HG02763 (cell line): ENCODE results near the gene PON2.

Experiments
- ATAC-seq: cut with Tn5 transposase; IDR thresholded peaks from one replicate; pipeline ENCODE4 v1.9.1; 2021; ENCODE audit warnings: mild to moderate bottlenecking, moderate library complexity; ENCODE audit not compliant: unreplicated experiment

The PON2 gene

DNA sequence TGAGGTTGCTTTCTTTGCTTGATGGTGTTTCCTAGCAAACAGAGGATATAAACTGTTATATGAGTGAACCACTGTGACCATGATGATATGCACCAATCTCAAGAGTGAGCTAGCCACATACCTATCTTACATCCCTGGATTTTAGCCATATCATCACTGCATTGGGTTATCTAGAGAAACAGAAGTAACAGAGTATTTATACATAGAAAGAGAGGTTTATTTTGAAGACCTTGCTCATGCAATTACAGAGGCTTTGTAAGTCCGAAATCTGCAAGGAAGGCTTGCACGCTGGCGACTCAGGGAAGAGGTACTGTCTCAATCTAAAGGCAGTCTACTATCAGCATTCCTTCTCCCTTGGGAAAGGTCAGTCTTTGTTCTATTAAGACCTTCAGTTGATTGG lies 11.8 kb upstream of the PON2 start:
- no peak for ATAC-seq

DNA sequence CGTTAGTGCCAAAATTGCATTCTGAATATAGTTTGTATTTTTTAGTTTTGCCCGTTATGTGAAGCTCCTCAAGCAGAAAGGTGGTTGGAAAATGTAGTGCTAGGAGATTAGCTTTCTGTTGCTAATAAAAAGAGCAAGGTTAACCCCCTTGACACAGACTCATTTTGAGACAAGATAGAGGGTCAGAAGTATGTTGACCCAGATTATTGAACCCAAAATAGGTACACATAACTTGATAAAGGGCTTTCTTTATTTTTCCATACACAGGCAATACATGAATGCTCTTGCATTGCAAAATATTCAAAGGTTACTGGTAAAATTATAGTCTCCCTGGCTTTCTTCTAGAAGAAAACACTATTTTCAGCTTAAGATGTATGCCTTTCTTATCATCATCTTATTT lies 10.0 kb upstream of the PON2 start:
- ATAC-seq = no peak

DNA sequence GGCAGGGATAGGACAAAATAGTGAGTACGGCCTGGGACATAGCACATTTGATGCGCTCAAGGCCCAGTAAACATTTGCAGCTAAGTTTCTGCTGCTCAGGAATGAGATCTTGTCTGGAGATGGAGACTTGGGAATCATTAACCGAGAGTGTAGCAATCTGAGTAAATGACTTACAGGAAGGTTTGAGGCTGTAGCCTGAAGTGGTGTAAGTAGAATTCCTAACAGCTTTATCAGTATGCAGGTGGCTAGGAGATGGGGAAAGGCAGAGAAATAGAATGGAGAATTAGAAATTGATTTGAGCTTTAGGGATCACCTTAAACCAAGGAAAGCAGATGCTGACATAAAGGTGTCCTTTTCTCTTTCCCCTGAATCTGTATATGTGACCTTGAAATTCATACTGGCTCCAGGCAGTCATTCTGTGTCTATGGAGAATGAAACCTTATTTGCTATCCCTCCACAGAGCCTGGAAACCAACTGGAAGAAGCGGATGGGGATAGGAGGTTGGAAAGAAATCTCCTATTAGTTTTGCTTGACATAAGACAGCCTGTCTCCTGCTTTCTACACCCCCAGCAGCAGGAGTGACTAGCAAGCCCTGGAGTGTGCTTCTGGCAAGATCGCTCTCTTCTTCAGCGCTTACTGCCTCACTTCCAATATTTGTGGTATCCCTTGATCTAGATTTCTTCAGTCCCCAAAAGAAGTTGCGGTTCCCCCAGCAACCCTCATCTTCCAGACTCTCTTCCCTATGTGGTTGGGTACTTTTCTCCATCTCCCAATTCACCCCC lies 6.4 kb upstream of the PON2 start:
- no peak for ATAC-seq

DNA sequence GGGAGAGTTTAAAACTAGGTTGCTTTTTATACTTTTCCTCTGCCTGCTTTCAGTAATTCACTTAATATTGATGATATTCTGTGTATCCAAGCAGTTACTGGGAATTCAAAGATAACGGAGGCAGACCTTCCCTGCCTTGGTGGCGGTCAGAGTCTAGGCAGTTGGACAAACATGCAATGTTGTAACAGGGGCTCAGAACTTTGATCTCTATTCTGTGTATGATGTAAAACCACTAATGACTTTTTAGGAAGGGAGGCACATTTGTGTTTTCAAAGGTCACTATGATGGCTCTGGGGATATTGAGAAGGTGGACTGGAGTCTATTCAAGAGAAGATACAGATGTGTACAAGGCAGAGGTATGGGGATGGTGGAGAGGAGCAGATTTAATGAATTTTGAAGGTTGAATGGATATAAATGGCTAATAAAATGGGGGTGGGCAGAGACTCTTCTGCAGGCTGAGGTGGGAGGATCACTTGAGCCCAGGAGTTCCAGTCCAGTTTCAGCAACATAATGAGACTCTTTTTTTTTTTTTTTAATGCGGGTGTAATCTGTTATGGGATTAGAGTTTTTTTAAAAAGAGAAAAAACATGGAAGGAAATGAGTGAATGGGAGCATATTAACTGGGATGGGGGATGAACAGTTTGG lies 5.7 kb upstream of the PON2 start:
- ATAC-seq = no peak

DNA sequence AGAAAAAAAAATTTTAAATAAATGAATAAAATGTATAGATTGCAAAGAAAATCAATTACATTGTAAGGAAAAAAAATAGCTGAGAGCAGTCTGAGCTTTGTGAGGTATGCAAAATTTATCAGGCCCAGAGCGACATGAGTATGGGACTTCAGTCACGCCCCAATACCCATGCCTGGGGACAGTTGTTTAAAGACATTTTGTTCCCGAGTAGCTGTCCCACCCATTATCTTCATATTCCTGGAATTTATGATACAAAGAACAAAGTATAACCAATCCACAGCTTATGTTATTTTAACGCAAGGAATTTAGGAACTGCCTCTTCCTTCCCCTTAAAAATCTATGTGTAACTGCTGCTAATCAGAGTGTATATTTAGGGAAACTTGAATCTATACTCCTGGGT lies 1.6 kb upstream of the PON2 start:
- no peak for ATAC-seq

DNA sequence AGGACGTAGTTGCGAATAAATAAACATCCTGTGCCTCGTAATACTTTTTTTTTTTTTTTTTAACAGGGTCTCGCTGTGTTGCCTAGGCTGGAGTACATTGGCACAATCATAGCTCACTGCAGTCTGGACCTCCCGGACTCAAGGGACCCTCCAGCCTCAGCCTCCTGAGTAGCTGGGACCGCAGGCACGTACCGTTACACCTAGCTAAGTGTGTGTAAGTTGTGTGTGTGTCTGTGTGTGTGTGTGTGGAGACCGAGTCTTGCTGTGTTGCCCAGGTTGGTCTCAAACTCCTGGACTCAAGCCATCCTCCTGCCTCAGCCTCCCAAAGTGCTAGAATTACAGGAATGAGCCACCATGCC lies 573 bp upstream of the PON2 start:
- no peak for ATAC-seq

DNA sequence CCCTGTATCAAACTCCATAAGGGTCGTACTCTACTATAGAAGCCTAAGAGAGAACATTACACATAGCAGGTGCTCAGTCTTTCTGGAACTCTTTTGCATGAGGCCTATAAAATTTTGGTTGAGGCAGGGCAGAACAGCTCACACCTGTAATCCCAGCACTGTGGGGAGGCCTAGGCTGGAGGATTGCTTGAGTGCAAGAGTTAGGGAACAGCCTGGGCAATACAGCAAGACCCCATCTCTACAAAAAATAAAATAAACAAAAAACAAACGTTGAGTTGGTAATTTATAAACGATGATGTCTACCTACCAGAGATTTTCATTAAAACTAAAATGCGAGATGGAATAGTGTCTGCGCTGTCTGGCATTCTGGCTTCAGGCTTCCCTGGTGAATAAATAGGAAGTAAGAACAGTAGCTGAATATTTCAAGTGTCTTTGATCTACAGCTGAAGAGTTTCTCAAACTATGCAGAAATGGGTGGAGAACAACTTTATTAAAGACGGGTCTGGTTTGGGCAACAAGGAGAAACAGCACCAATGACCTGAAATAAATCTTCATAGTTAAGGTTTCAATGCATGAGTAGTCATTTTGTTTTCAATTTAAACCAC lies 774 bp downstream of the PON2 start:
- ATAC-seq = no peak

DNA sequence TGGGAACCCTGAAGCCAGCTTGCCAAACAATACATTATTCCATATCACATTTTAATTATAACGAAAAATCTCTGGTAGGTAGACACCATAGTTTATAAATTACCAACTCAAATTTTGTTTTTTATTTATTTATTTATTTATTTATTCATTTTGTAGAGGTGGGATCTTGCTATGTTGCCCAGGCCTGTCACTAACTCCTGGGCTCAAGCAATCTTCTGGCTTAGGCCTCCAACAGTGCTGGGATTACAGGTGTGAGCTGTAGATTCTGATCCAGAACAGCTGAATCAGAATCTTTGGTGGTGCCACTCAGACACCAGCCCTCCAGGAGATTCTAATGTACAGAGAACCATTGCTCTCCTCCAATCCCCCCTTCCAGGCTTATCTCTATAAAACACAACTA lies 1.7 kb downstream of the PON2 start:
- no peak for ATAC-seq

DNA sequence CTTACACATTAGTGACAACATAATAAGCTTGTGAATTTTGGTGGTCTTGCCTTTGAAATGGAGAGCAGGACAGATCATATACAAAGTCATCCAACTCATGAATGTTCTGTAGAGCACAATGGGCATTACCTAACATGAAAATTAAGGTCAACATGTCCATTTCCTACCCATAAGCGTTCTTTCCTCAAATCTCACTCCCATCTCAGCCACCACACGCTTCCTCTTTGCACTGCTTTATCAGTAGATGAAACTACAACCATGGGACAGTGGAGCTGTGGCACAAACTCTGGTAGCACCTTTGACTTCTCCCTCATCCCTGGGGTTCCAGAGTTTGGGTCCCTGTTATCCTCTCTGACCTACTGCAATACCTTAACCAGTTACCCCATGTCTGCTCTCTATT lies 2.2 kb downstream of the PON2 start:
- no peak for ATAC-seq

DNA sequence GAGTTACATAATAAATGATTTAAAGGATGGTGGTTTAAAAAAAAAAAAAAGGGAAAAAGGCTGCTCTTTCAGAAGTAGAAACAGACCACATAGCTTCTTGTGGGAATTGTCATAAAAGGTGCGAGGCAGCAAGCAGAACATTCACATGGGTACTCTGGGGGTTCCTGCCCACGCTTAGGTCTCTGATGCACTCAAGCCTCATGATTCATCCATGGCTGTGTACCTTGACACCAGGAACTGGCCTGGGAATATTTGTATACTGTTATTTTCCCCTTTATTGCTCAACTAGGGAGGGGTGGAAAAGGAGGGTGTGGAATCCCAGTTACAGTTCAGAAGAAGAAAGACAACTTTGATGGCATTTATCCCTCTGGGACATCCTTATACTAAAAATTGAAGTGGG lies 4.0 kb downstream of the PON2 start:
- ATAC-seq = no peak

DNA sequence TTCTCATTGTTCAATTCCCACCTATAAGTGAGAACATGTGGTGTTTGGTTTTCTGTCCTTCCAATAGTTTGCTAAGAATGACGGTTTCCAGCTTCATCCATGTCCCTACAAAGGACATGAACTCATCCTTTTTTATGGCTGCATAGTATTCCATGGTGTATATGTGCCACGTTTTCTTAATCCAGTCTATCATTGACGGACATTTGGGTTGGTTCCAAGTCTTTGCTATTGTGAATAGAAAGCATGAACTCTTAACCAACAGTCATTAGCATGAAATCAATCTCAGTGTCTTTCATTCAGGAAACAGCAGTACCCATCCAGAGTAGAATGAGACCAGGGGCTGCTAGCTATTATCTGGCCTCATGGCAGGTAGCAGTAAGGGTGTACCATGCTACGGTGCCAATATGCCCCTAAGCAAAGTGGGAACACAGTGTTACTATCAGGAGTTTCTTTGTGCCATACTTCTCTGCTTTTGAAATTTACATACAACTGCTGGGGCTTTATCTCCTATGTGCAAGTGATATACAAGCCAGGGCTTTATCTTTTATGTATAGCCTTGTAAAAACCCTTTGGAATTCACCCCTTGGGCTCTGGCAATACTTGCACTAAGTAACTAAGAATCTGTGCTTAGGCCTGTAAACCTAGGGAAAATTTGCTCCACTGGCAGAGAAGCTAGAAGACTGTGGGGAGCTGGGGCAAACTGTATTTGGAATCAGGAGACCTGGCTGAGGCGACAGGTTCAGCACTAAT lies 5.4 kb downstream of the PON2 start:
- no peak for ATAC-seq

DNA sequence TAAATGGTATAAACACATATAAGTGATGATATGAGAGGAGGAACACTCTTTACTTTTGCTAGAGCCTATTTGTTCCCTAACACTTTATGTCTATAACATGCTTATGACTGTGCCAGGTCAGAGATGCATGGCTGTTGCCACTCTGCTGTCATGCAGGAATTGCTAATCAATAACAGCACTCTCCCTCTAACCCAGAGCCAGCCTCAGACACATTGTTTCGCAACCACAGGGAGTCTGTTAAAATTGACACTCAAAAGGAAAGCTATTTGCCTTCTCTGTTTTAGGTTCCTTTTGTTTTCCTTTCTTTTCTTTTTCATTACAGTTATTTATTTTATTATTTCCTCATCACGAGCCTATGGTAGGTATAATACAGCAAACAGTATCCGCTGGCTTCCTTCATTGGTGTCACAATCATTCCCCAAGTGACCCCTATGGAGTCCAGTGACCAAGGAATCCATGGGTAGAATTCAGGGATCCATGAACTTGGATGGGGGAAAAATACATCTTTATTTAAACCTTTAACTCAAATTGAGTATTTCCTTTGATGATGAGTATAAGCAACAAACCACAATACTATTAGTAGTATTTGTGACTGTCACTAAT lies 6.8 kb downstream of the PON2 start:
- no peak for ATAC-seq

DNA sequence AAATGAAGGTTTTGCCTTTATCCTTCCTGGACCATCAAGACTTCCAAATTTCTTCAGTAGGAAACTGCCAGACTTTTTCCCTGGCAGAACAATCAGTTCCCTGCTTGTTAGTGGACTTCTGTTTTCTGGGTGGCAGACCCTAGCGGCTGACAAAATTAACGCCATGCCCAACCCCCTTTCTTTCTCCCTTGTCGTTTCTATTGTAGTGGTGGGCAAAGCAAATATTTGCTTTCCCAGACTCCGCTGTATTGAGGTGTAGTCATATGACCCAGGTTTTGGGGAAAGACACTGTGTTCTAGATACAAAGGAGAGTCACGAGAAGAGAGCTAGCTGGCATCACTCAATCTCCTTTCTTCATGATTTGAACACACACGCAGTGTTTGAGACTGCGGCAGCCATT lies 7.7 kb downstream of the PON2 start:
- no peak for ATAC-seq

DNA sequence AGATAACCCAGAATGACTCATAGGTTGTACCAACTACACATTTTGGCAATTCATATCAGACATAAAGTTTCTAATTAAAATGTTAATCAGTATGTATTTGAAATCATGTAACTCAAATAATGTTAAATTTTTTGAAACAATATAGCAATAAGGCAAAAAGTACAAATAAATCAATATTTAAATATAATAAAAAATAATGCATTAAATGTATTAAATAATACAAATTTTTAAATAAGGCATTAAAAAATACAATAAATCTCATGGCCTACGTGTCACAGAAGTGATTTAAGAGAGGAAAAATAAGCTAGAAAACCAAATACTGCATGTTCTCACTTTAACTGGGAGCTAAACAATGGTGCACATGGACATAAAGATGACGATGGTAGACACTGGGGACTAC lies 9.1 kb downstream of the PON2 start:
- ATAC-seq = no peak

DNA sequence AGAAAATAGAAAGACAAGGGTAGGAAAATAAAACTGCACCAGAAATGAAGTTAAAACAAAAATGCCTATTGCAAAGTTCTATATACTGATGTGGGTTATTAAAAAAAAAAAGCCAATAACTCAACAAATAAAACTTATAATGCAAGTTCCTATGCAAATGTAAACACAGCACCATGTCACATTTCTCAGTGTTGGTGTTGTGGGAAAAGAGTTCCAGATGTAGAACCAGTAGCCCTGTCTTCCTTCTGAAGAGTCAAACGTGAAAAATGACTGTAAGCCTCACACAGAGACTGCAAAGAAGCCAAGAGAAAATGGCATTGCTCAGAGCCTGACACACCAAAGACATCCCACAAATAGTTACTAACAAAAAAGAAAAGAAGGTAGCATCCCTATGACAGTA lies 10.1 kb downstream of the PON2 start:
- ATAC-seq = no peak

DNA sequence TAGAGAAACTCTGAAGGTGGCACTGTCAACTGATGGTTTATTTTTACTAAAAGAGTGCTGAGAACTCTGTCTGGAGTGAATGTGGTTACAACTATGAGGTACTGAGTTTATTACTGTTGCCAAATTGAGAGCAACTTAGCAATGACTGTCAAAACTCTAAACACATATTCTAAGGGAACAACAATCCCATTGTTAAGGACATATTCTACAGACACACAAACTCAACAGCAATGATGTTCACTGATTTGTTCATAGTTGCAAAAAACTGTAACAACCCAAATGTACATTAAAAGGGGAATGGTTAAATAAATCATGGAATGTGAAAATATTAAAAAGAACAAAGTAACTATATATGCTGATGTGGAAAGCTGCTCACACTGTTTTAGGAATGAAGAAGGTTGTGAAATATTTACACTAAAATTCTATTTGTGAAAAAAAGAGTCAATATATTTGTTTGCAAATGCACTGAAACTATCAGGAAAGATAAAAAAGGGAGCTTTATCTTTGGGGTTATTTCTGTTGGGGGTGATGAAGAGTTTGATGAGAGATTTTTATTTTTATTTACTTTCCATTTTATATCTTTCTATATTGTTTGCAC lies 12.9 kb downstream of the PON2 start:
- no peak for ATAC-seq

DNA sequence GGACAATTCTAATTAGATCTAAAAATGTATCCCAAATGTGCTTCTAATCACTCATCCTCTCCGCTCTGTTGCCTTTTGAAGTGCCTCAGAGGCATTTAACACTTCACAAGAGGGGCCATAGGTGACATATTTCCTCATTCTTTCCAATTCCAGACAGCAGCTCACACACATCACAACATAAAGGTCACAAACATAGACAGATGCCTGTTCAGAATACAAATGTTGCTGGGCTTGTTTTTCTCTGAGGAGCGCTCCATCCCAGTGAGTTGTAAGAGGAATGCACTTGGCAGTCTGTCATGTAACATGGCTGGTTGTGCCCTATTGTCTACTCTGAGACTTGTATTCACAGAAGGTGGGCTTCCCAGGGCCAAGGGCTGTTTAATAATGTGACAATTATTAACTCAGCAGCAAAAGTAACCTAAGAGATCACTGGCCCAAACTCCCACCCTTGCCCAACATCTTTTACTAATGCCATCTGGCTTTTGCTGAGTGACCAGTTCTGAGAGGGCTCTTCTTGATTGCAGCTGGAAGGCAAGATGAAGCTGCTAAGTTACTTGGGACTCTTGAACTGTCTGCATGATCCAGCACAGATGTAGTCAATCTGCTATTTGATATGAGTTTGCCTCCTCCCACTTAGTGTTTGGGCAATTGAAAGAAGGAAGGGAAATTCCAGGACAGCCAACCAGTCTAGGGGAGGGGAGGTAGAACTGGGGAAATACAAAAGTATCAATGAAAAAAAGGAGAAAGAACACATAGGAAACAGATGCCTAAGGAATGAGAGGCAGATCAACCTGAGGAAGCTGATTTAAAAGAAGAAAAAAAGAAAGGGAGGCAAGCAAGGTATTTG lies 13.6 kb downstream of the PON2 start:
- ATAC-seq = no peak

DNA sequence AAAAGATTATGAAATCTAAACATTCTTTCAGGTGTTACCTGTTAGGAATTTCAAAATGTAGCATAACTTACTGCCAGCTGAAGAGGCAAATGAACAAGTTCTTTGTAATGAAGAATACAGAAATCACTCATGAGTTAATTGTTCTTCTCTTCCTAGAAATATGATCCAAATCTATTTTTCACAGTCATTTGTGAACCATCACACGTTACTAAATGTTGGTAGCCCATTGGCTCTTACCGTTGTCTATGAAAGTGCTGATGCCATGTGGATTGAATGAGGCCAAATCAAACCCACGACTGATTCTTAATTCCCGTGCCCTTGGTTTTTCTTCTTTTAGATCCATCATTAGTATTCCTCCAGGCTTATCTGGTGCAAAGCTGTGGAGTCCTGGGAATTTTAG lies 22.8 kb downstream of the PON2 start:
- no peak for ATAC-seq

DNA sequence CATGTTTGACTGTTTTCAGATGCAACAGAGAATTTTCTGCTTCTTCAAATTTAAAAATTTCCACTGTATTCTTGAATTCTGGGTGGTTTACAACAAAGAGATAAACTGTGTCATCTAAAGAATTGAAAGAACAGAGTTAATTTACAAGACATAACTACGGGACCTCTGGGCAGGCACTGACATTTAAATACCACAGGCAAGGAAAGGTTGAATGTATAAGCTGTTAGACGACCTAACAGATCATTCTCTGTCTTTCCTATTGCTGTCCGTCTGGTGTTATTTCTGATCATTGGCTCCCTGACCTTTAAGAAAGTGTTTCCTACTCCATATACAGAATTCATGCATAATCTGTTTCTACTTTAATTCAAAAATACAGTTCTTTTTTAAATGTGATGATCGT lies 23.2 kb downstream of the PON2 start:
- no peak for ATAC-seq

DNA sequence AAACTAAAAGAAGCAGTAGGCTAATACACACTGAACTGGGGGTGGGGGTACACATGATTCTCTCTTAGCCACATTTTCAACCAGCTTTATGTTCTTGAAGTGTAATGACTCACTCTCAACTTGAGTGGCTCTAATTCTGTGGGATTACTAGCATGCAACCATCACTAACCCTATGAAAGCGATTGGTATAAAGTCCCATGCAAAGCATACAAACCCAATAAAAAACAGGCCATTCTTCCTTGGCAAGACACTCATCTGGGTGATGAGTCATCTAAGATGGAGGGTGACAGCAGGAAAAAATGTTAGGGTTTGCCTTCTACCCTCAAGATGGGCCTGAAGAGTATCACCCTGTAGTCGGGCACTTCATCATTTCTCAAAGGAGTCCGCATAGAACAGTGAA lies 23.8 kb downstream of the PON2 start:
- no peak for ATAC-seq
